22Rv1 (cell line): Measurements from ENCODE around the gene VDR.
"Not testable (repeated sequence)": the region's sequence is repeated elsewhere in the genome, so short reads cannot be mapped to it uniquely, and the experiment has no call there.

Experiments
- H3K27ac ChIP-seq: fragments of 450-650 bp; 2 replicates; pipeline ENCODE4 v1.5.1; 2017
- ZFX ChIP-seq: fragments of 450-650 bp; IDR thresholded peaks from 2 replicates; pipeline ENCODE4 v1.6.1; 2017; ENCODE audit warnings: antibody characterized with exemption, borderline replicate concordance
- TF ChIP-seq, protein P1 (sequence below): fragments of 450-650 bp; IDR thresholded peaks from 2 replicates; pipeline ENCODE4 v1.5.1; 2017; ENCODE audit warnings: mild to moderate bottlenecking

The VDR gene

DNA sequence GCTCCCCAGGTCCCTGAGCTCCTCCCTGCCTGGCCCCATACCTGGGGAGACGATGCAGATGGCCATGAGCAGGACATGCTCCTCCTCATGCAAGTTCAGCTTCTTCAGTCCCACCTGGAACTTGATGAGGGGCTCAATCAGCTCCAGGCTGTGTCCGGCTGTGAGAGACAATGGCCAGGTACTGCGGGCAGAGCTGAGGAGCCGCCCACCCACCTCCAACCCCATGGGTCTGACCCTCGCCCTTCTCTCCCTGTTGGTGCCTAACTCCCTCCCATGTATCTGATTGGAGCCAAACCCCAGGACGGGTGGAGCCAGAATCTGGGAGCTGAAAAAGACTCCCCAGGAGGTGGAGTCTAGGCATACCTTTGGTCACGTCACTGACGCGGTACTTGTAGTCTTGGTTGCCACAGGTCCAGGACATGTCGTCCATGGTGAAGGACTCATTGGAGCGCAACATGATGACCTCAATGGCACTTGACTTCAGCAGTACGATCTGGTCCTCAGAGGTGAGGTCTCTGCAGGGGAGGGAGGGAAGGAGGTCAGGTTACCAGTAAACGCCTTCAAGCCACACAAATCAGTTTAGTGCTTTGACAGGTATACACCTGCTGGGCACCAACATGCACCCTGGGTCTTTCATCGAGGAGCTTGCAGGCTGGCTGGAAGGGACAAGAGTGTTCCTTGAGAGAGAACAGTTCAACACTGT is 58.3 kb downstream of the VDR start:
- no peak overlapping the region for H3K27ac ChIP-seq
- TF ChIP-seq, protein P1, sequence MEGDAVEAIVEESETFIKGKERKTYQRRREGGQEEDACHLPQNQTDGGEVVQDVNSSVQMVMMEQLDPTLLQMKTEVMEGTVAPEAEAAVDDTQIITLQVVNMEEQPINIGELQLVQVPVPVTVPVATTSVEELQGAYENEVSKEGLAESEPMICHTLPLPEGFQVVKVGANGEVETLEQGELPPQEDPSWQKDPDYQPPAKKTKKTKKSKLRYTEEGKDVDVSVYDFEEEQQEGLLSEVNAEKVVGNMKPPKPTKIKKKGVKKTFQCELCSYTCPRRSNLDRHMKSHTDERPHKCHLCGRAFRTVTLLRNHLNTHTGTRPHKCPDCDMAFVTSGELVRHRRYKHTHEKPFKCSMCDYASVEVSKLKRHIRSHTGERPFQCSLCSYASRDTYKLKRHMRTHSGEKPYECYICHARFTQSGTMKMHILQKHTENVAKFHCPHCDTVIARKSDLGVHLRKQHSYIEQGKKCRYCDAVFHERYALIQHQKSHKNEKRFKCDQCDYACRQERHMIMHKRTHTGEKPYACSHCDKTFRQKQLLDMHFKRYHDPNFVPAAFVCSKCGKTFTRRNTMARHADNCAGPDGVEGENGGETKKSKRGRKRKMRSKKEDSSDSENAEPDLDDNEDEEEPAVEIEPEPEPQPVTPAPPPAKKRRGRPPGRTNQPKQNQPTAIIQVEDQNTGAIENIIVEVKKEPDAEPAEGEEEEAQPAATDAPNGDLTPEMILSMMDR = no peak
- no peak for TF ChIP-seq ZFX

DNA sequence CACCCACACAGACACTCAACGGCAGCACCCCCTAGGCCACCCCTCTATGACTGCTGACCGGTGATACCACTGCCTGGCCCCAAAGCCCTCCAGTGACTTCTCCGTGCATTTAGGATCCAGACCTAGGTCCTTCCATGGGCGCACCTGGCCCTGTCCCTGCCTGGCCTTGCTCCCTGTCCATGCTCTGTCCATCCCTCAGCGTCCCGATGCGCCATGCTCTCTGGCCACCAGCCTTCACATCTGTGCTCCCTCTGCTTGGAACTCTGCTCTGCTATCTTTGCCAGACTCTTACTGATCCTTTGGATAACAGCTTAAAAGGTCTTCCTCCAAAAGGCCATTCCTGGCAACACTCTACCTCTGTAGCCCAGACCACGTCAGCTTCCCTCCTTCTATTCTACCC is 59.7 kb downstream of the VDR start:
- TF ChIP-seq, protein P1 = no peak
- no peak for TF ChIP-seq ZFX

DNA sequence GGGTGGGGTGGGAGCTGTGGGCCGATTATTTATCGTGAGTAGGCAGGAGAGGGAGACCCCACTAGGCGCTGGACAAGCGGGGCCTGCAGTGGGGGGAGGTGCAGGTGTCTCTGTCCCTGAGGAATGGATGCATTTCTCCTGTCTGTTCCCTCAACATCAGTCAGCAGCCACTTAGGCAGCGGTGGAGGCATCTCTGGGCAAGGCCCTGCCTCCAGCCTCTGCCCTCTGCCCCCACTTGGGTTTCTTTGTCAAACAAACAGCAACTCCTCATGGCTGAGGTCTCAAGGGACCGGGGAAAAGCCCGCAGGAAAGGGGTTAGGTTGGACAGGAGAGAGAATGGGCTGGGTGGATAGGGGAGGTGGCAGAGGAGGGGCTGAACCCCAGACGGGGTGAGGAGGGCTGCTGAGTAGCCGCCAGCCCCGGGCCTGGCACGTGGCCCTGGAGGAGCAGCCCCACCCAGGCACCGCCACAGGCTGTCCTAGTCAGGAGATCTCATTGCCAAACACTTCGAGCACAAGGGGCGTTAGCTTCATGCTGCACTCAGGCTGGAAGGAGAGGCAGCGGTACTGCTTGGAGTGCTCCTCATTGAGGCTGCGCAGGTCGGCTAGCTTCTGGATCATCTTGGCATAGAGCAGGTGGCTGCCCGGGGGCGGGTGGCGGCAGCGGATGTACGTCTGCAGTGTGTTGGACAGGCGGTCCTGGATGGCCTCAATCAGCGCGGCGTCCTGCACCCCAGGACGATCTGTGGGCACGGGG is 60.4 kb downstream of the VDR start:
- no peak overlapping the region for H3K27ac ChIP-seq

More for the DNA sequence above, 59.7 kb downstream of the VDR start:
- no peak overlapping the region for H3K27ac ChIP-seq

DNA sequence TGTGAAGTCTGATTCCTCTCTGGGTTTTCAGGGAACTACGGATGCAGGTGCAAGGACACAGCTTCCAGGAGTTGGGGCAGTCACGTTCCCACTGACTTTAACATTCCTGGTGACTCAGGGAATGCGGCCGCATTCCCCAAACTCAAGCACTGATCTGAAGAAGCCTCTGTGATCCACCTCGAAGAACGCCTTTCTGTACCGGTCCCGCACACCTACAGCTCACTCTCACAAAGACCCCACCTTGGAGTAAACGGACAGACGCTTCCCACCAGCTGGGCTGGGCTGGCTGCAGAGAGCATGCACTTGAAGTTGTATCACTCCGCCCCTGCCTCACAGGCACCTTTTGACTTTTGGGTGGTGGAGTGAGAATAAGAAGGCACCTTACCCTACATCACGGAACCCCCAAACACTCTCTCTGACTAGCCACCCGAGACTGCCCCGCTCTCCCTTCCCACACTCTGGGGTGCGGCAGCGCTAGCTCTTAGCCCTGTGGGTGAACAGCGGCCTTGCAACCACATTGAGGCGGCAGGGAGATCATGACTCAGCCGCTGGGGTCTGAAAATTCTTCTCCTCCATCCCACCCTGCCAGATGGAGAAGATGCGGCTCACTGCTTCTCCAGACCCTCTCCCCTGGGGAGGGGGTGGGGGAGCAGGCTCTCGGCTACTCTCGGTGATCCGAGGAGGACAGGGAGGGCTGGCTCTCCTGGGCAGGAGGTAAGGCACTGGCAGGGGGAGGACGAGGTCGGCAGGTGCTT is 61.4 kb downstream of the VDR start:
- TF ChIP-seq ZFX = no peak
- TF ChIP-seq, protein P1 = no peak
- H3K27ac ChIP-seq = no peak overlapping the region

More for the DNA sequence above, 60.4 kb downstream of the VDR start:
- TF ChIP-seq, protein P1 = no peak
- no peak for TF ChIP-seq ZFX

DNA sequence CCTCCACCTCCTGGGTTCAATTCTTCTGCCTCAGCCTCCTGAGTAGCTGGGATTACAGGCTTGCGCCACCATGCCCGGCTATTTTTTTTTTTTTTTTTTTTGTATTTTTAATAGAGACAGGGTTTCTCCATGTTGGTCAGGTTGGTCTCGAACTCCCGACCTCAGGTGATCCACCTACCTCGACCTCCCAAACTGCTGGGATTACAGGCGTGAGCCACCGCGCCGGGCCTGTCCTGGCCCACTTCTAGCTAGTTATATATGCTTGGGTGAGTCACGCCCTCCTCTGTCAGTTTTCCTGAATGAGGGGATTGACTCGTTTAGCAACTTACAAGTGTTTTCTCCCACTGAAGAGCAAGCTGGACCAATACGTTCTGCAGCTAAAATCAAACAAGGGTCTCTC is 62.3 kb downstream of the VDR start:
- H3K27ac ChIP-seq = not testable (repeated sequence)

DNA sequence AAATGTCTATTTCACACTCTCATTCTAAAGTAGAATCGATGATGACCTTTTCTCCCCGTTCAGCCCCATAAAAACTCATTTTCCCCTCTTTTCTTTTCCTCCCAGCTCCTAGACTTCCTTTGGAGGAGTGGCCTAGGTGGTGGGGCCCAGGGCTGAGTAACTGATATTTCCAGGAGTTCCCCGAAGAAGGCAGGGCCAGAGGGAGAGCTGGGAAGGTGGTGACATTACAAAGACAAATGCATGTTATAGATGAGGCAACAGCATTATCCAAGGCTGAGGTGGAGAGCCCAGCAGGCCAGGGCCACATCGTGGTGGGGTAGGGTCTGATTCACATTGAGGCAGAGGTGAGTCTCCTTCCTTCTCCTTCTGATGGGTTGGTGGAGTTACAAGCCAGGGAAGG is 62.9 kb downstream of the VDR start:
- no peak for TF ChIP-seq ZFX
- TF ChIP-seq, protein P1 = no peak
- no peak overlapping the region for H3K27ac ChIP-seq

DNA sequence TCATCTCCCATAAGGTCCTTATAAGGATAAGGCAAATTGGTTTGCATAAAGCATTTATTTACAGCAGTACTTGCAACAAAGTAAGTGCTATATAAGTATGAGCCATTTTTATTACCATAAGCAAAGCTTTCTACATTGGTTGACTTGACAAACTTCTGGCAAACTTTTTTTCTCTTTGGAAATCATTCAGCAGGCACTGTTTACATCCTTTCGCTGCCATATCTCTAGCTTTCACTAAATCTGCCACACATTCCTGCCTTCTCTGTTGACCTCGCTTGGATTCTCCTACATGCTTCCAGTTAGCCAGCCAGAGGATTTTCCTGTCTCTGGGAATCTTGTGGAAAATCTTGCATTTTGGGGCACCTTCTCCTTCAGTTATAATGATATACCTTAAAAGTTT is 63.3 kb downstream of the VDR start:
- H3K27ac ChIP-seq = no peak overlapping the region

More for the DNA sequence above, 63.3 kb downstream of the VDR start:
- TF ChIP-seq, protein P1 = no peak
- no peak for TF ChIP-seq ZFX
